ENCODE measurements around the gene CHCHD6.
A peak's percentile ranks its signal among the peaks of the same experiment; 100 is the strongest.

CHCHD6 gene

DNA sequence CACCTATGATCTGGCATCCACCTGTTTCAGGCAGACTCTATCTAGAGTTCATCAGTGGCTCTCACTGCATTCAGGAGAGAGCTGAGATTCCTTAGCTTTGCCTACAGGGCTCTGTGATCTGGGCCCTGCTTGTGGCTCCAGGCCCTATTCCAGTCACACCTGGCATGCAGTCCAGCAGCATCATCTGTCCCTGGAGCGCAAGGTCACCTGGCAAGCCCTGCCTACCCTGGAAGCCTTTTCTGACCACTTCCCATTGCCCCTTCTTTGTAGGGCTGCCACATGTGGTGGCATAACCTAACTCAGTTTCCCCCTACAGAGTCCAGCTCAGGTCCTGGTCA, 163.8 kb downstream of the CHCHD6 start:
- H3K4me3 ChIP-seq (replicated peaks; ENCODE audit: low read depth, low read length), result no peak overlapping the region
- TF ChIP-seq, protein P1, sequence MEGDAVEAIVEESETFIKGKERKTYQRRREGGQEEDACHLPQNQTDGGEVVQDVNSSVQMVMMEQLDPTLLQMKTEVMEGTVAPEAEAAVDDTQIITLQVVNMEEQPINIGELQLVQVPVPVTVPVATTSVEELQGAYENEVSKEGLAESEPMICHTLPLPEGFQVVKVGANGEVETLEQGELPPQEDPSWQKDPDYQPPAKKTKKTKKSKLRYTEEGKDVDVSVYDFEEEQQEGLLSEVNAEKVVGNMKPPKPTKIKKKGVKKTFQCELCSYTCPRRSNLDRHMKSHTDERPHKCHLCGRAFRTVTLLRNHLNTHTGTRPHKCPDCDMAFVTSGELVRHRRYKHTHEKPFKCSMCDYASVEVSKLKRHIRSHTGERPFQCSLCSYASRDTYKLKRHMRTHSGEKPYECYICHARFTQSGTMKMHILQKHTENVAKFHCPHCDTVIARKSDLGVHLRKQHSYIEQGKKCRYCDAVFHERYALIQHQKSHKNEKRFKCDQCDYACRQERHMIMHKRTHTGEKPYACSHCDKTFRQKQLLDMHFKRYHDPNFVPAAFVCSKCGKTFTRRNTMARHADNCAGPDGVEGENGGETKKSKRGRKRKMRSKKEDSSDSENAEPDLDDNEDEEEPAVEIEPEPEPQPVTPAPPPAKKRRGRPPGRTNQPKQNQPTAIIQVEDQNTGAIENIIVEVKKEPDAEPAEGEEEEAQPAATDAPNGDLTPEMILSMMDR (IDR thresholded peaks at IDR 0.05; ENCODE audit: low read length, missing control alignments), result no peak
- DNase-seq (ENCODE audit: low read depth), result no peak

- peak; percentile 33 for DNase-seq (ENCODE audit: low read depth)
- TF ChIP-seq, protein P1 (IDR thresholded peaks at IDR 0.05; ENCODE audit: low read length, missing control alignments), result no peak
- no peak overlapping the region for H3K4me3 ChIP-seq (replicated peaks; ENCODE audit: low read depth, low read length)
These were observed 166.7 kb downstream of the CHCHD6 start for GRCh38 chr3:126870608-126871210.

- no peak for DNase-seq (ENCODE audit: low read depth)
- TF ChIP-seq, protein P1 (IDR thresholded peaks at IDR 0.05; ENCODE audit: low read length, missing control alignments), result no peak
- no peak overlapping the region for H3K4me3 ChIP-seq (replicated peaks; ENCODE audit: low read depth, low read length)
These were observed 168.8 kb downstream of the CHCHD6 start for GRCh38 chr3:126872701-126873342.

GRCh38 chr3:126873416-126873815, 169.4 kb downstream of the CHCHD6 start:
- TF ChIP-seq, protein P1 (IDR thresholded peaks at IDR 0.05; ENCODE audit: low read length, missing control alignments), result no peak
- no peak overlapping the region for H3K4me3 ChIP-seq (replicated peaks; ENCODE audit: low read depth, low read length)
- no peak for DNase-seq (ENCODE audit: low read depth)

DNA sequence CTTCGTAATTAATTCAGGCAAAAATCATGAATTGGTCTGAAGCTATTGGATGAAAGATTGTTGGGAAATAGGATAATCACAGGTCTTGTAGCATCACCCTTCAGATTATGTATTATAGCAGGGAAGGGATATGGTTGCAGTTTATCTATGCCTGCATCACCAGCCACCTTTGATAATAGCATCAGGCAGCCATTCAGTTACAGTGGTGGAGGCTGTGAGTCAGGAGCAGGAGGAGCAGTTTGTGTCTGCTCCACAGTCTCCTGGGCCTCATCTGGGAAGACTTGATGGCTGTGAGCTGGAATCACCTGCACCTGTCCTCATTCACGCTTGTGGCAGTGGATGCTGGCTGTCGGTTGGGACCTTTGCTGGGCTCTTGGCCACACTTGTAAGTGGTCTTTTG, 174.6 kb downstream of the CHCHD6 start:
- no peak overlapping the region for H3K4me3 ChIP-seq (replicated peaks; ENCODE audit: low read depth, low read length)
- TF ChIP-seq, protein P1 (IDR thresholded peaks at IDR 0.05; ENCODE audit: low read length, missing control alignments), result no peak
- DNase-seq (ENCODE audit: low read depth), result no peak

DNA sequence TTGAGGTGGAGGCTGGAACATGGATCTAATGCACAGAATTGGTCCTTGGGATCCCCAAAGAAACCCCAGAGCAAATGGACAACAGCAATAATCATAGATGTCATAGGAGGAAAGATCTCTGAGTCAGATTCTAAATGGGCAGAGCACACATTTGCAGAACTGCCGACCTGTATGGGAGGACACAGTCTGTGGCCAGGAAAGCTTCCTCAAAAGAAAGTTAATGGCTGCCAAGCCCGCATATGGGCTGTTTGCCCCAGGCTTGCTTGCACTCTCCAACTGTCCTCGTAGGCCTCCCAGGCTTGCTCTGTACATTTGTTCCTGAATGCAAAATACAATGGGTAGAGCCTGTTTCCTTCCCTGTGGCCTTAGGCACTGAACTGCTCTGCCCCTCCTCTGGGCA, 176.9 kb downstream of the CHCHD6 start:
- TF ChIP-seq, protein P1 (IDR thresholded peaks at IDR 0.05; ENCODE audit: low read length, missing control alignments), result no peak
- DNase-seq (ENCODE audit: low read depth), result no peak

DNA sequence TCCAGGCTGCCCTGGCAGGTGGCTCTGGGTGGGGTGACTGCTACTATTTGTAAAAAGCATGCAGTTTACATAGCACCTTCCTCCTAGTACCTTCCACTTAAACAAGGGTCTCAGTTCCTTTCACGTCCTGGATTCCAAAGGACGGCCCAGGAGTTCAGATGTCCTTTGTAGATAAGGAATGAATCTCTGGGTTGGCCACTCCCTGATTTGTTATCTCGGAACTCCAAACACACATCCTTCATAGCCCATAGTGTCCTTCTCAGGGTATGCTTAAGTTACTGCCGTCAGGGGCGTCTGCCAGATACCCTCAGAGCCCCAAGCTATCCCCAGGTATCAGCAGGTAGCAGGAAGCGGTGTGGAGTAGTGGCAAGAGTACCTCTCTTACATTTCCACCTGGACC, 177.8 kb downstream of the CHCHD6 start:
- H3K4me3 ChIP-seq (replicated peaks; ENCODE audit: low read depth, low read length), result no peak overlapping the region
- no peak for DNase-seq (ENCODE audit: low read depth)
- TF ChIP-seq, protein P1 (IDR thresholded peaks at IDR 0.05; ENCODE audit: low read length, missing control alignments), result no peak

More for the DNA sequence above, 176.9 kb downstream of the CHCHD6 start:
- no peak overlapping the region for H3K4me3 ChIP-seq (replicated peaks; ENCODE audit: low read depth, low read length)
